HuH-7 (cell line): ENCODE data around the gene VGLL4.
A peak's percentile ranks its signal among the peaks of the same experiment; 100 is the strongest.
"Not testable (repeated sequence)": the region's sequence is repeated elsewhere in the genome, so short reads cannot be mapped to it uniquely, and the experiment has no call there.

ENCODE experiments used
- DNase-seq: peaks from one replicate; pipeline ENCODE4 v3.0.0; 2011; ENCODE audit warnings: low spot score

The VGLL4 gene

DNA sequence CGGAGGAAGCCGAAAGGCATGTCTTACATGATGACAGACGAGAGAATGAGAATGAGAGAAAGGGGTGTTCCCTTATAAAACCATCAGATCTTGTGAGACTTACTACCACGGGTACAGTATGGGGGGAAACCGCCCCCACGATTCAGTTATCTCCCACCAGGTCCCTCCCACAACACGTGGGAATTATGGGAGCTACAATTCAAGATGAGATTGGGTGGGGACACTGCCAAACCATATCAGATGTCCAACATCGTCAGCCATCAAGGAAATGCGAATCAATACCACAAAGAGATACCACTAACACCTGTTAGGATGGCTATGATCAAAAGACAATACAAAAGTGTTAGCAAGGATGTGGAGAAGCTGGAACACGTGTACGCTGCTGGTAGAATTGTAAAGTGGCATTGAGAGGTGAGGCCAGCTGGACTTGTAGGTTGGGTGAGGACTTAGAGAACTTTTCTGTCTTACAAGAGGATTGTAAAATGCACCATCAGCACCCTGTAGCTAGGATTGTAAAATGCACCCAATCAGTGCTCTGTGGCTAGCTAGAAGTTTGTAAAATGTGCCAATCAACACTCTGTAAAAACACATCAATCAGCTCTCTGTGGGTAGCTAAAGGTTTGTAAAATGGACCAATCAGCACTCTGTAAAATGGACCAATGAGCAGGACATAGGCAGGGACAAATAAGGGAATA lies 37.5 kb downstream of the VGLL4 start:
- no peak for DNase-seq

DNA sequence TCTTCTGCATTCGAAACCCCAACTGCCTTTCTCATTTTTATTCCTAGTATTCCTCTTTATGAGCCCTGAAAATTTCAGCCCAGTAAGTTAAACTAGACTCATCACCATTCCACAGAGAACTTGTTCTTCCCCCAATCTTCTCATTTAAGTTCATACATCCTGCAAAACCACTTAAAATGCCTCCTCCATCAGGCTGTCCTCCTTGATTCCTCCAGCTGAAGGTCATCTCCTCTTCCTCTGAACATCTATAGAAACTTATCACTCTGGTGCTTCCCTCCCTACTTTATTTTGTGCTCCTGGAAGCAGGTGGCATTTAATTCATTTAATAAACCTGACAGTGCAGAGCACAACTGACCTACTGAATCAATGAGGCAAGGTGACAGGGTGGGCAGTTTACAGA lies 38.3 kb downstream of the VGLL4 start:
- DNase-seq, result no peak

DNA sequence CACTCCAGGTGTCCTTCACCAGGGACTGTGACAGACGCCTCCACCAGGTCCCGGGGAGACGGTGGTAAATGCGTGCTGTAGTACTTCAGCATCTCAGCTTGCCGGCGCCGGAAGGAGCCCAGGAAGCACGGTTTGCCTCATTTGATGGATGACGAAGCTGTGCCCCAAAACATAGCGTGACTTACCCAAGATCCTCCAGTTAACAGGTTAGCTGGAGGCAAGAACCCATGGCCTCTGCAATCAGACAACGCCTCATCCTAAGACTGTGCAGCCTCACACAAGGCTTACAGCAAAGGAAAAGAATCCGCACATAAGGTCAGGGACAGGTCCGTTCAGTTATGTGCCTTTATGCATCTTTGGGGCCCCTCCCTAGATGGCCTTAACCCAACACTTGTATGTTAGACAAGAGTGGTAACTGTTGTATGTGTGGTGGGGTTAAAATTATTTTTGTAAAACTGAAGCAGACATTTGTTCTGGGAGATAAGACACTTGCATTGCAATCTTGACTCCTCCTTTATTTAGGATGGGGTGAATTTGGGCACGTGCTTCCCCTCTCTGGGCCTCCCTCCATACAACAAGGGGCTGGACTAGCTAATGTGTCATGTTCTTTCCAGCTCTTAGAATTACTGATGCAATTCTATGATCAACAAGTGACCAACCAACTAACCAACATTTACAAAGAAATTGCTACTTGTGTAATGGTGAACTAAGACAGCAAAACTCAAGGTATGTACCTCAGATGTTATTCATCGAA lies 39.4 kb downstream of the VGLL4 start:
- DNase-seq, result no peak

DNA sequence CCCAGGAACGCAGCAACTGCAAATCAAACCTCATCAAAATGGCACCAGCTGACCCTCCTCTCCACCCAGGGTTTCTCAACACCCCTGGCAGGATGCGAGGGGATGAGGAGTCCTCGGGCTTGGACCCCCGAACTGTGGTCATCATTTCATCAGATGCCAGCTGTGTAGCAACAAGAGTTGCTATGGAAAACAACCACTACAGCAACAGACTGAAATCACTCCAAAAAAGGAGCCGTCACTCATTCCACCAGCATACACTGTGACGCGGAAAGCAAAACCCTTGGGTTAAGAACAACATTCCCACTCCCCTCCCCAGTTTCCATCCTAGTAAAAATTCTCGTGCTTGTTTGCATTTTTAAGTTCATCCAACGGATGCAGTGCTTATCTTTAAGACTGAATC lies 40.1 kb downstream of the VGLL4 start:
- no peak for DNase-seq

DNA sequence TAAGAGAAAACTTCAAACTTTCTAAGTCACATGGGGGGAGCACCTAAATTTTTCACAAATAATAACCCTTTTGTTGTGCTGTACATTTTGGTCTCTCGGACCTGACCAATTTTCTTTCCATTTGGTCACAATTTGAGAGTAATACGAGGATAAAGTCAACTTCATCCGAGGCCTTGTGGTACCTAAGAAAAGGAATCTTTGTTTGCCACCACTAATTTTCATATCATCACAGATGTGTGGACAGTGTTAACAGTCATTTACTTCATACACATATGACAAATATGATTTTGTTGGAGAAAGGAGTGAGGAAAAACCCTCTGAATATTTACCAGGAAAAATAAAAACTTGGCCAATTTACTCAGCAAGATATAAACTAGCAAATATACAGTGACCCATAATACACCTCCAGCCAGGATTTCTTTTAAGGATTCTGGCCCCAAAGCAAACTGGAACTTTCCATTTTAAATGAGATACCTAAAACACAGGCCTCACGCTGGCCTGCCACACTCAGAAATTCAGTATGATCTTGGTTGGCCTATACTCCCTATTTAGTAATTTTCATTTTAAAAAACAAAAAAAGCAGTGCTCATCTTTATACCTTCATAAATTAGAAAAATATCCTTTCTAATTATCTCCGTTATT lies 40.7 kb downstream of the VGLL4 start:
- DNase-seq, result no peak

DNA sequence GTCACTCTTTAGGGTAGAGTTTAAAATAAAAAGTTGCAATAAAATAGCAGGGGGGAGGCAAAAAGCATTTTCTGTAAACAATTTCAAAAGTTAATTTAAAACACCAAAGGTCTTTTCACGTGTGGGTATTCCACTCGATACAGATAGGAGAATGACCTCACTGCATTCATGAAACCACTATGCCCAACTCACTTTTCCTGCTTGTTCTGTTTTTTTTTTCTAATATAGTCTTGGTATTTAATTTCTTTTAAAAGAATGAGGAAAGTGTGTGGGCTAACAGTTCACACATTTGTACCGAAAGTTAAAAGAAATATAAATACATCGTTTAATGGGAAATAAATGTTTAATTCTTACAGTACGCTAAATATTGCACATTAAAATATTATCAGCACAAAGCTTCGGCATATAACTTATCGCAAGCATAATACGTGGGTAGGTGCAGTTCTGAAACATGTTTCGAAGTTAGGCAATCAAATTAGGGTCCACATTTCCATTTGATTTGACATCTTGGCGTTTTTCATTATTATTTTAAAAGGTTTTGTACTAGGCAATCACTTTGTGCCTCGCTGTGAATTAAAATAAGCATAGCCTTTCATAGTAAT lies 41.4 kb downstream of the VGLL4 start:
- DNase-seq, result no peak

DNA sequence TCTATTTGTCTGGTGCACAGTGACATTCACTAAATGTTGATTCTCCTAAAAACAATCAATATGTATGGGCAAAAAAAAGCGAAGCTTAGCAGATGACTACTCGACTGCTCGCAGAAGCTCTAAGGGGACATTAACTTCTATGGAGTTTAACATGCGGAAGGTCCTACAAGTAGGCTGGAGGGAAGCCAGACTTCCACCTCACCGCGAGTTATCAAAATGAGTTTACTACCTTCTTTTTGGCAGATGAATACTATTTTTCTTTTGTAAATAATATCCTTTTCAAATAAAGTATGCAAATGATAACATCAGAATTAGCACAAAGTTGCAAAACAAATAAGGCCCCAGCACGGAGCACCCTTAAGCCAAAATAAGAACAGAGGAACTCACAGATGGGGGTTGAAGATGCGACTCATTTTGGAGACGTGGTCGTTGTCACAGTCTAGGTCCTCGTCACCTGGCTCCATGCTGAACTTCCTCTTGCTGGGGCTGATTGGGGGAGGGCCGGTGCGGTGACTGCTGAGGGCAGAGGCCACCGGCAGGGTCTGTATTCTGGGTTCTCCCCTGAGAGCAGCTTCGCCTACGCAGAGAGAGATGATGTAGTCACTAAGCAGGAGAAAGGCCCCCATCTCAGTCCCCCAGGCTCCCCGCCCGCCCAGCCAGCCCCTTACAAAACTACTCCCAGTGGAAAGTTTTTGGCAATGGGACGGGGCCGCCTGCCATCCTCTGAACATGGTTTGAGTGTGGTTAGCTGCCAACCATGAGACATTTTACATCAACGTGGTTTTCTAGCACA lies 42.1 kb downstream of the VGLL4 start:
- no peak for DNase-seq

DNA sequence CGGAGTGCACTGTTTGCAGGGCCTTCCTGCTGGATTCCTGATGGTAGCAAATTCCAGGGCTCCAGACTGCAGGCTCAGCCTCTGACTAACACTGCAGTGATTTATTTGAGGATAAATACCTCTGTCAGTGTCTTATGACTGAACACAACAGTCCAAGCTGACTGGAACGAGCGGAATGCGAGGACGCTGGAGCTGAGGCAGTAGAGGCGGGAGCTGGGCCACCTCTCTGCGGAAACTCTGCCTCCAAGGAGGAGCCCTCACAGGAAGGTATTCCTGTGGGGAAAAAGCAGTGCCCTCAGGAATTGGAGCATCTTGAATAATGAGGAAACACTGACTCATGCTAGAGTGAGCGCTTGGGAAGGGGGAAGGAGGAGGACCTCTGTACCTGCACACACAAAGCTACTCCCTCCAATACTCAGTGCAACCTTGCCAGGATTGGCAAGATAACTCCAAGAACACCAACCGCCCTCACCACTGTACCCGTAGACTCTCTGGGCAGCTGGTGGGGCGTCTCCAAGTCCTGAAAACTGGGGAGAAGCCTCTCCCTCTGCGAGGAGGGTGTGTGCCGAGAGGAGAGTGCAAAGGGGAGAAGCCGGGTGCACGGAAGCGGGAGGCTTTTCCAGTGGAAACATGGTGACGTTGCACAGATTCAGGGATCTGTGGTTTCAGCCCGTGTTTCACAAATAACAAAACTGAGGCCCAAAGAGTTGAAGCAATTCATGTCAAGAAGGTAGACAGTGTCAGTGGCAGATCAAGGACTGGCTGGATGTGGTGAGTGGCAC lies 43.0 kb downstream of the VGLL4 start:
- no peak for DNase-seq

DNA sequence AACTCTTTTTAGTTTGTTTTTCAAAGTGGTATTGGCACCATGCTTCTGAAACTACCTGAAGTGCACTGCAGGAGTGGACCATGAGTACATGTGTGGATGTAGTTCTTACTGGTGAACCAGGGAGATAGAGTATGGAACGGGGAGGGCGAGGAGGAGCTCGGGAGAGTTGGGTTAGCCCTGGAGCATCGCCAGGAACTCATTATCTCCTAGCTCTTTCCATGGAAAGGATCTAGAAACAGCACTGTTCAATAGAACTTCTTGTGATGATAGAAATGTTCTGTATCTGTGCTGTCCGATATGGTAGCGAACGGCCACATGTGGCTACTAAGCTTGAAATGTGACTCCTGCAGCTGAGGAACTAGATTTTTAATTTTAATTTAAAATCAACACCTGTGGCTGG lies 47.3 kb downstream of the VGLL4 start:
- DNase-seq, result no peak

DNA sequence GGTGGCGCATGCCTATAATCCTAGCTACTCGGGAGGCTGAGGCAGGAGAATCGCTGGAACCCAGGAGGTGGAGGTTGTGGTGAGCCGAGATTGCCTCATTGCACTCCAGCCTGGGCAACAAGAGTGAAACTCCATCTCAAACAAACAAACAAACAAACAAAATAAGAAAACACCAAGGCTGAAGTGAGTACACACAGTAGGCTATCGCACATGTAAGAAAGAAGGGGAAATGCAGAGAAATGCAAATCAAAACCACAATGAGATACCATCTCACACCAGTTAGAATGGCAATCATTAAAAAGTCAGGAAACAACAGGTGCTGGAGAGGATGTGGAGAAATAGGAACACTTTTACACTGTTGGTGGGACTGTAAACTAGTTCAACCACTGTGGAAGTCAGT lies 48.7 kb downstream of the VGLL4 start:
- DNase-seq, result not testable (repeated sequence)

DNA sequence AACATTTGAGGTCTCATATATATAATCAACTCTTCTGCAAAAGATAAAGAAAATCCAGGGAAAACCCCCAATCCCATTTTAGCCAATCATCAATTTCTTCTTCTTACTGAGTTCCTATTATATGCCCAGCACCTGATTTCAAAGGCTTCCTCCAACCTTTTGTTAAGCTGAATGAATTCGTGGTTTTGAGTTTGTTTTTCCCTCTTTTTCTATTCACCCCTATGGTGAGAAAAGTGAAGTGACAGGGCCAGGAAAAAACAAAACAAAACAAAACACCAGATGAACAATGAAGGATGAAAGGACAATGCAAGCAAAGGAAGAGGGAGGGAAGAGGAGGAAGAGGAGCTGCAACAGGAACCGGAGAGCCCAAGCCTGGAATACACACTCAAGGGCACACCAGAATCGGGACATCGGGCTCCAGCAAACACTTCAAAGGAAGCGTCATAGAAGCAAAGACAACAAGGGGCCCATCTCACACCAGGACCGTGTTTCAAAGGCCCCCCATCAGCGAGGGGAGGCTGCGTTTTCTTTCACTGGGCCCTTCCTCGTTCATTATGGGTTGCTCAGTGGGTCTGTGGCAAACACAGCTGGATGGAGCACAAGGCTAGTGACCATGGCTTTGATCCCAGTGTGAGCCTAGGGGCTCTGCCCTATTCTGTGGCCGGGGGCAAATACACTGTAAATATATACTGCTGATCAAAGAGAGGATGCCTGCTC lies 50.2 kb downstream of the VGLL4 start:
- no peak for DNase-seq

DNA sequence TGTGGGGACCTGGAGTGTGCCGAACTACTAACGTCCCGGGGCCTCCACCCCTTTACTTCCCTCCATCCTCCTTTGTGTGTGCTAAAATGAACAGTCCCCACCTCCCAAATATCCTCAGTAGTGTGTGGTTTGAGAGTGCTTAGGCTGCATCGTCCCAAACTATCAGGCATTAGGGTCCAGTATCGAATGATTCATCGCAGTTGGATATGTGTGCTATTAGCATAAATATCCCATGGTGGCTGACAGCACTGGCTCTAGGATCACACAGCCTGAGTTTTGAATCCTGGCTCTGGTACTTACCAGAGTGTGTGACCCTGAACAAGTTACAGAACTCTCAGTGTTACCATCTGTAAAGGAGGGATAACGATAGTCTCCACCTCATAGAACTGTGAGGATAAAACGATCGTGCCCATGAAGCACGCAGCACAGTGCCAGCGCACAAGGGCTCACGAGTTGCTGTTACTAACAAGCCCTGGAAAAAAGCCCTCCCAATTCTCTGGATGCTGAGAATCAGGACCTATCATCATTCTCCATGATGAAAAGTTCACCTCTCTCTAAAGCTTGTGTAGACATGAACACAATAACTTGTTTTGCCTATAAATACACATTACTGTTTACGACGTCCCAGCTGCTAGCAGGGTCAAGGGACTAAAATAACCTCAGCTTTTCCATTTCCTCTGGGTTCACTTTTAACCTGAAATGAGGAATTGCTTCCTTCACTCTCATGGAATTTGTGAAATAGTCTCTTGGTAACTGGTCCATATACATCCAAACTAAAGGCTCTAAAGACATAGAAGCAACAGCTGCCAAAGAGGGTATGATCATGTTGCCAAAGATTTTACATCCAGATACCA lies 51.0 kb downstream of the VGLL4 start:
- DNase-seq, result no peak

DNA sequence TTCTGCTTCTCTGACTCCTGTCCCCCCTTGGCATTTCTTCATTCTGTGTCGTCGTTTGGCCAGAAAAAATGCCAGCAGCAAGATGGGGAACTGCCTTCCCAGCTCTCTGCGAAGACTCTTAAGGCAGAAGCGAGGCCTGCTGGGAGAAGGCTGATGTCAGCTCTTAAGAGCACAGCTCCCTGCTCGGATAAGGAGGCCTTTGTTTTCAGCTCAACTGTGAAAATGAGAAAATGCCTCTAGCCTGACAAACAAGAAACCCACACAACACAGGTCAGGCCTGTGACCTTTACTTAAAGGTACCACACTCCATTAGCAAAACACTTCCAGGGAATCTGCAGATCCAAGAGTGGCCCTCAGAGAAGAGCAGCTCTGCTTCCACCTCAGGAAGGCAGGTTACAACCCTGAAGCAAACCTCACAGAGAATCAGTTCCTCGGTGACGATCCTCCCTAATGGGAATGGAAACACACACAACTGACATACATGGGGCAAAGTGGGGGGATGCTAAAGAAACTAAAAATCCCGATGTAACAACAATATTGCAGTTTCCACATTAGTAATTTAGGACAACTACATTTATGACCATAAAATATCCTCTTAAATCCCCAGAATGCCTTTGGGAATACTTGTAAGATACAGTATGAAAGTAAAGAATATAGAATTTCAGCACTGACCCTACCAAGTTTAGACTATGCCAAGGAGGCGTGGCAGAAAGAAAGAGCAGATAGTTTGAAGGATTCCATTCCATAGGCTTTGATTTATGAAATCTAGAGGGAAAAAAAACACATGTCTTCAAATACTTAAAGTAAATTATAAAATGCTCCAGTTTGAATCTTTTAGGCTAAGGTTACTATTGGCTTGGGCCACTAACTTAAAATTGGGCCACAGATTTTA lies 52.1 kb downstream of the VGLL4 start:
- DNase-seq, result peak; percentile 82

DNA sequence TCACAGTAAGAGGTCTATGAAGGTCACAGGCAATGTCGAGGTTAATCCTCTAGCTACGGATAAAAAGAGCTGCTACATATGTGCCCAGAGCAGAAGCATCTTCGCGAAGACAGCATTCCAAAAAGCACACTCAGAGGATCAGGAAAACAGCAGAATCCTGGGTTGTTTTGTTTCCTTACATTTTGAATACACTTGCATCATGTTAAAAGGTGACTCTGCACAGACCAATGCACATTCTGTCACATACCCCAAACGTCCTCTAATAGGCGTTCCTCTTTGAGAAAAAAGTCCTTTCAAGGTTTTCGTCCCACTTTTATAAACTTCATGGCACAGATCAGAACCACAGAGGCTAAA lies 52.7 kb downstream of the VGLL4 start:
- DNase-seq, result no peak

DNA sequence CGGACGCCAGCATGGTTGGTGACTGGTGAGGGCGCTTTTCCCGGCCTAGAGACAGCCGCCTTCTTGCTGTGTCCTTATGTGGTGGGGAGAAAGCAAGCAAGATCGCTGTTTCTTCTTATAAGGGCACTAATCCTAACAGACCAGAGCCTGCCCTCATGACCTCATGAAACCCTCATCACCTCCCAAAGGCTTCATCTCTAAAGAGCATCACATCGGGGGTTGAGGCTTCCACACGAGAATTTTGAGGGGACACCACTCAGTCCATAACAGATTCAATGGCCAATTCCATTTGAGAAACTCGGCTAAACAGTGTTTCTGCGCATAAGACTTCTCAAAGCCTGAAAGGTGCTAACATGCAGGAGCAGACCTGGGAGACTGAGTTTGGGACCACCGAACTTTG lies 54.0 kb downstream of the VGLL4 start:
- no peak for DNase-seq

DNA sequence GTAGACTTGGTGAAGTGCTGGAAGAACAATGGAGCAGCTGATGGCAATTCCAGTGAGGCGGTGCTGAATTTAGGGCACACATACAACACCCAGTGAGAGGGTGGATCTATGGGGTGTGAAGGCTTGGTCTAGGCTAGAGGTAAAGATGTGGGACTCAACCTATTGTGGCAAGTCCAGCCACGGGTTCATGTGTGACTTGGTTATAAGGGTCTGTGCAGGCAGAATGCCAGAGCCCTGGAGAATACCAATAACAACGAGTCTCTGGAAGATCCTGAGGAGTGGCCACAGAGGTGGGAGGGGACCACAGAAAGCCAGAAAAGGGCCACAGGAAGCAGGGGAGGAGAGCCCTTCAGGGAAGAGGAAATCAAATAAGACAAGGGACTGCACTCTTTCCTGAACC lies 55.0 kb downstream of the VGLL4 start:
- no peak for DNase-seq

DNA sequence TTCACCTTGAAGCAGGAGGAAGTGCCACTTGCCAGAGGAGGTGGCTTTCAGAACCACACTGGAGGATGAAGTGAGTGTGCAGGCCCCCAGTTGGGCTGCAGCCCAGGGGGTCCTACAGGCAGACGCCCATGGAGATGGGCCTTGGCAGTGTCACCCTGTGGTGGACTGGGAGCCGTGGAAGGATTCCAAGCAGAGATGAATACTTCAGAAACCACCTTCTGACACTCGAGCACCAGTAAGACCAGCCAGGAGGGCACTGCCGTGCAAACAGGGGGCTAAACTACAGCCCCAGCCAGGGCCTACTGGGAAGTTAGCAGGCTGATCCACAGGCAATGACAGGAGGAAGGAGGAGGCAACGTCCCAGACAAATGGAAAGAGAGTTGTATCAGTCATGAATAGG lies 55.4 kb downstream of the VGLL4 start:
- no peak for DNase-seq

DNA sequence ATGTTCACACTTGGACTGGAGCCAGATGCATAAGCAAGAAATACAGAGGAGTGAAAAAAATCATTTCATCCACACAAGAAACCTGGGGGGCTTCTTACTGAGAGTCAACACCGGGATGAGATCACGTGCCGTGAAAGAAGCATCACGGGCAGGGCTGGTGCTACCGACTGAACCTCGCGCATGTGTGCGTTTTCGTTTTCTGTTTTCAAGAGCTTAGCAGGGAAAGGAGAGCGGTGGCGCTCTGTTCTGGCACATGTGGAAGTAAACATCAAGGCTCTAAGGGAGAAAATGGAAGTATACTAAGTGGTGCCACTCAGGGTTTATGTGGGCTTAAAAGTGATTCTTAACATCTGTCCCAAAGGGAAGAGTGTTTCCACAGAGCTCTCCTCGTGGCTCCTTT lies 55.9 kb downstream of the VGLL4 start:
- no peak for DNase-seq

DNA sequence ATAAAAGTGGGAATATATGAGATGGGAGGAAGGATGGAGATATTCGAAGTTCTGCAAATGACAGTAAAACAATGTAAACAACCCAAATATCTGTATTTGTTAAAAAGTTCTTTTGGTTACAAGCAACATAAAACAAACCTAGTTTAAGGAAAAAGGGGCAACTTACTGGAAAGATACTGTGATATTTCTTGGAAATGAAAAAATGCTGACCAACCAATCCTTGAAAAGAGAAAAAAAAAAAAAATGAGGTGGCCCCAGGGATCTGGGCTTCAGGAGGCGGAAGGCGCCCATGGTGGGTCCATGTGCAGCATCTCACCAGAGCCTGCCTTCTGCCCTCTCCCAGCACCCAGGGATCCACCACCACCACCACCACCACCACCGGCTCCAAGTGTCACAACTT lies 59.1 kb downstream of the VGLL4 start:
- no peak for DNase-seq
